ENCODE measurements around the gene TCF7L2.
"Not testable (repeated sequence)": the region's sequence is repeated elsewhere in the genome, so short reads cannot be mapped to it uniquely, and the experiment has no call there.

The TCF7L2 gene

GRCh38 chr10:113049881-113050280 lies 99.8 kb downstream of the TCF7L2 start:
- in situ Hi-C loops (cut with HindIII; ENCODE audit: low pct_ligation_motif_present, low pct_unique_long_range_greater_than_20kb, low sequenced_read_pairs) = no loop called here
- DNase-seq = no peak

- in situ Hi-C loops (cut with HindIII; ENCODE audit: low pct_ligation_motif_present, low pct_unique_long_range_greater_than_20kb, low sequenced_read_pairs) = no loop called here
These were observed 102.2 kb downstream of the TCF7L2 start for GRCh38 chr10:113052076-113052830.

GRCh38 chr10:113053091-113053490 lies 103.0 kb downstream of the TCF7L2 start:
- no peak for DNase-seq
- in situ Hi-C loops (cut with HindIII; ENCODE audit: low pct_ligation_motif_present, low pct_unique_long_range_greater_than_20kb, low sequenced_read_pairs) = no loop called here

More at GRCh38 chr10:113052076-113052830, 102.2 kb downstream of the TCF7L2 start:
- peak; percentile 26 for DNase-seq

DNA sequence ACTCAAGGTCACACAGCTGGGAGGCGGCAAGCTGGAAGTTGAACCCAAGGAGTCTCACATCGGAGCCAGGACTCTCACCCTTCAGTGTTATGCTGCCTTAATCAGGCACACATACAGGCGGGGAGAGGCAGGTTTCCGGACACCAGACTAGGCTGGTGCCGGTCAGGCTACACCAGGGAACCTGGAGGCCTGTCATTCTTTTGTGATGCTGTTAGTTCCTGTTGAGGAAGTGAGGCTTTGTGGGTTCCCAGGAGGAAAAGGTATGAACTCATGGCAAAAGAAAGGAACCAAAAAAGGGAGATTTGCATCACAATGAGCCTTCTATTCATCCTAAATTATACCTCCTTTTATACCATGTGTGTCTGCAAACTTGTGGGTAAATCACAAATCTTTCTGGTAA lies 103.8 kb downstream of the TCF7L2 start:
- in situ Hi-C loops (cut with HindIII; ENCODE audit: low pct_ligation_motif_present, low pct_unique_long_range_greater_than_20kb, low sequenced_read_pairs) = no loop called here
- DNase-seq = no peak

GRCh38 chr10:113055458-113055857 lies 105.4 kb downstream of the TCF7L2 start:
- in situ Hi-C loops (cut with HindIII; ENCODE audit: low pct_ligation_motif_present, low pct_unique_long_range_greater_than_20kb, low sequenced_read_pairs) = no loop called here
- no peak for DNase-seq

DNA sequence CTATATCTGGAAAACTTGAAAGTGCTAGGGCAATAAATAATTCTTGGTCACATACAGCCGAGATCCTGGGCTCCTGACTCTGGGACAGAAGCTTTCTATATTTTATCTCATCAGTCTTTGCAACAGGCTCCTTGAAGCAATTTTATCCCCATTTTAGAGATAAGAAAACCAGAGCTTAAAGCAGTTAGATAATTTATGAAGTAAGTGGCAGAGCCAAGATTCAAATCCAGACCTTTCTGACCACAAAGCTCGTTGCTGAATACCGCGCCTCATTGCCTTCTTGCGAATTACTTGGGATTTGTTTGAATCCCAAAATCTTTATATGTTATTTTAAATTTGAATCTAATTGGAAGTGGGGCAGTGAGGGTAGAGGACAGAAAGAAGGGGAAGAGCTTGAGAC lies 106.0 kb downstream of the TCF7L2 start:
- in situ Hi-C loops (cut with HindIII; ENCODE audit: low pct_ligation_motif_present, low pct_unique_long_range_greater_than_20kb, low sequenced_read_pairs) = no loop called here
- DNase-seq = no peak

DNA sequence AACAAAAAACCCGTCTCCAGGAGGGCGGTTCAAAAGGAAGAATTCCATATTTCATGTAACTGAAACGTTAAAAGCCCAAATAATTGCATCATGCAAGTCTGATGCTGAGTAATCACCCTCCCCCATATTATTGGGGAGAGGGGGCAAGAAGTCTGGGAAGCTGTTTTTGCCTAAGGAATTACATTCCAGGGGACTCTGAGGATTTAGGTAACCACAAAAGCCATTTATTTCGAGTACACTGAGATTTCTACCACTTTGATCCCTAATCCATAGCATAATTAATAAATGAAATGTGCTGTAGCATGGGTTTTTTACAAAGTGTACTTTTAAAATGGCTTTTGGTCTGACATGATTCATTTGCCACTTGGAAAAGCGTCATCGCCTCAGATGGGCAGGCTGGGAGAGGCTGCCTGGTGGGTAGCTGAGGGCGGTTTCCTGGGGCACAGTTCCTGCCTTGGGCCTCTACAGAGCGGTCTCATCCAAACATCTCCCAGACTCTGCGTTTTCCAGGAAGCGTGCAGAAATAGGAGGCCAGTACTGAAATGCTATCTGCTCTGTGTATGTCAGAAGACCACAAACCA lies 106.5 kb downstream of the TCF7L2 start:
- in situ Hi-C loops (cut with HindIII; ENCODE audit: low pct_ligation_motif_present, low pct_unique_long_range_greater_than_20kb, low sequenced_read_pairs) = no loop called here
- DNase-seq = no peak

GRCh38 chr10:113057948-113058522 lies 108.0 kb downstream of the TCF7L2 start:
- in situ Hi-C loops (cut with HindIII; ENCODE audit: low pct_ligation_motif_present, low pct_unique_long_range_greater_than_20kb, low sequenced_read_pairs) = no loop called here
- no peak for DNase-seq

DNA sequence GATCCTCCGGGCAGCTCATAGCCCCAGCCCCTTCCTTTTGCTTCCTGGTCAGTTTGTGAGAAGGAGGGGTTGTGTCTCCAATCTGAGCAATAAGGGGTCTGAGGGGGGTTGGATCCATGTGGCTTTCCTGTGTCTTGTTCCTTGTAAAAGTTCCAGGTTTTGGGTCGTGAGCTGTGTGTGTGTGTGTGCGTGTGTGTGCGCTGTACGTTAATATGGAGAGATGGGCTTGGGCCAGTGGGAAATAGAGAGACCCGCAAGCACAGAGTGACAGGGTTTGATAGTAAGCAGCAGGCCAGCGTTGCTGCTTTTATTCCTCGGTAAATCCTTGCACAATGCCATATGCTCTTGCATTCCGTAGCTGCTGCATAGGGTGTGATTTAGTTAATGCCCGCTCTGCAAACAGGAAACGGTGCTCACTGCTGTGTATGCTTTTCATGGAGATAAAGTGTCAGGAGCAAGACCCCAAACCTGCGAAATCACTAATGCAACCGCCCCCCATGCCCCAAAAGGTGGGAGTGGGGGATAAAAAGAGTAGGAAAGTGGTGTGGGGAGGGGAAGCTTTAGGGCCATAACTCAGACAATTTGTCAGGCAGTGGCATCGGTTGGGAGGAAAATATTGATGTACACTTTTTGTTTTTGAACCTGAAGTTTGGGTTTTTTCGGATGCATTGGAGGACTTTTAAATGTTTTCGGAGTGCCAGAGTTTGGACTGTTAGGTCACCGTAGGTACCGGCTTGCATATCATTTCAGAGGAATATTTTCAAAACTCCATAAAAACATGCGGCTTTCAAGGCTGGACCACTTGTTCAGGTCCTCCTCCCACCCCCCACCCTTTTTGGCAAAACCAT lies 108.7 kb downstream of the TCF7L2 start:
- in situ Hi-C loops (cut with HindIII; ENCODE audit: low pct_ligation_motif_present, low pct_unique_long_range_greater_than_20kb, low sequenced_read_pairs) = no loop called here
- no peak for DNase-seq

- no peak for DNase-seq
- in situ Hi-C loops (cut with HindIII; ENCODE audit: low pct_ligation_motif_present, low pct_unique_long_range_greater_than_20kb, low sequenced_read_pairs) = no loop called here
These were observed 109.3 kb downstream of the TCF7L2 start for GRCh38 chr10:113059371-113059780.

DNA sequence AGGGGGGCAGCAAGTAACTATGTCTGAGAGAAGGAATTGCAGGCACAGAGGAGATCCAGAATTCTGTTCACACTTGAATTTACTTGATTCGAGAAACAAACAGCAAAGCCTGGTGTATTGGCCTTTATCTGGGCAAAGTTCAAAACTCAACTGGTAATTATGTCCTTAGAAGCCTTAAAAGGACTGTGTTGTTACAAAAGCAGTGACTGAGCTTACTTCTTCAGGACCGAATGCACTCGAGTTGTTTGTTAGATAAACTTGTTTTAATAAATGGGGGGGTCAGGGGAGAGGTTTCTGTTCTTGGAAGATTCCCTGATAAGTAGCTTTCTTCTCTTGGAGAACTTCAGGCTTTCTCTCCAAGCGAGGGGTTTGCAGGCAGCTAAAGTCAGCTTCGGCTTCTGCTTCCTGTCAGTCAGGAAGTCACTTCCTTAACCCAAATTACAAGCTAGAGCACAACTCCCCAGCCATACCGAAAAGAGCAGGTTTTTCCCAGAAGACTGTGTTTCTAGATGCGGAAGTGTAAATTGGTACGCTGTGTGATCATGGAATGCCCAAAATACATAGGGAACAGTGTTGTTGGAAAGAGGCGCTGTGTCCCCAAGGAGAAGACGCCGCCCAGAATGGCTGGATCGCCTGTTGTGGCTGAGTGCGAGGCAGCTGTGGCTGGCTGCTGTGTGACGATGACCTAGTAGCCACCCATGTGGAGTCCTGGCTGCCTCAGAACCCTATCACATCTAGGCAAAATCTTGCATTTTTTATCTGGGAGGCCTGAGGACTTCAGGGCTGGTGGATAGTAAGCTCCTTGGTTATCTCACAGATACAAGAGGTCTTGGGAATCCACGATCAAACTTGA lies 110.4 kb downstream of the TCF7L2 start:
- in situ Hi-C loops (cut with HindIII; ENCODE audit: low pct_ligation_motif_present, low pct_unique_long_range_greater_than_20kb, low sequenced_read_pairs) = no loop called here
- DNase-seq = no peak

GRCh38 chr10:113061054-113061430 lies 111.0 kb downstream of the TCF7L2 start:
- DNase-seq = no peak
- in situ Hi-C loops (cut with HindIII; ENCODE audit: low pct_ligation_motif_present, low pct_unique_long_range_greater_than_20kb, low sequenced_read_pairs) = no loop called here

DNA sequence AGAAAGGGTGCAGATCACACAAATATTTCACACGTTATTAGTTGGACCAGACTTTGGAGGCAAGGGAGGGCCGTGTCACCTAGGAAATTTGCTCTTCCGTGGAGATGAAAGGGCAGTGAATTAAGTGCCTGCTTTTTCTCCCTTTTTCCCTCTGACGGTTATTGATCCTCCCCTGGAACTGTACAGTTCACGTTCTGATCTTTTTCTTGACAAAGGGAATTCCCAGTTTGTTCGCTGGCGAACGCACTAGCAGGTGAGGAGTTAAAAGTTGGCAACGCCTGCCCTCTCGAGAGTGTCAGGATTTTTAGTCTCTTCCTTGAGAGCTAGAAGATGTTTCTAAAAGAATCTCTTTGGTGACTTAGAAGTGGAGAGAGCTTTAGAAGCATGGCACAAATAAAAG lies 111.5 kb downstream of the TCF7L2 start:
- in situ Hi-C loops (cut with HindIII; ENCODE audit: low pct_ligation_motif_present, low pct_unique_long_range_greater_than_20kb, low sequenced_read_pairs) = no loop called here
- no peak for DNase-seq

DNA sequence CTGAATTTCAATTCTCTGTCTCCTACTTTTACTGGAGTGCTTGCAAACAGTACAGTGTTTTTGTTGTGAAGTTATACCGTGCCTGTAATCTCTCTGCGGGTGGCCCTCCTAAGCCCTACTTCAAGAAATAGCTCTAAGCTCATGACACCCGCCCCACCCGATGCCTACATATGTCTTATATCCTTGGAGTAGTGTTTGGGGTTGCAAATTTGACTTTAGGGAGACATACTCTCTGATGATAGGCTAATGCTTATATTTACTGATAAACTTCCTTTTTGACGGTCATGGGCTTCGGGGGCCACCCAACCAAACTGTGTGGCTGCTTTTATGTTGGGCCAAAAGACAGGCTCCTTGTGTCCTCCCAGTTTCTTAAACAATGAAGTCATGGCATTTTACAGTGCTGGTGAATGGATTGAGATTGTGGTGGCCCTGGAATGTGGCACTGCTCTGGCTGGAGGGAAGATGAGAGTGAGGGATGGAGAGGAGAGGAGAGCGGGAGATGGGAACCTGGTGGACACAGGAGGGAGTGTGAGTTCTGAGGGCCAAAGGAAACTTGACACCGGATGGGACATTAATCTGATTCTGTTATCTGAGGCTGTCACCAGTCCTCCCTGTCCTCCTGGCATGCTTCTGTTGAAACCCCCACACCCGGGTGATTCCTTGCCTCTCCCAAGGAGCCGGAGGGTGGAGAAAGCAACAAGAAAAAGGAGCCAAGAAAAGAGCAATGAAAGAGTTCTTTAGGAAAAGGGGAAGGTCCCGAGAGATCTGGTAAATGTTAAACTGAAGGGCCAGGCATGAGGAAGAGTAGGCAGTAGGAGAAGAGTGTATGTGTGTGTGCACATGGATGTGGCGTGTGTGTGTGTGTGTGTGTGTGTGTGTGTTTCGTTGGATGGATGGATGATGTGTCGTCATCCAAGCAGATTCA lies 113.3 kb downstream of the TCF7L2 start:
- no peak for DNase-seq
- in situ Hi-C loops (cut with HindIII; ENCODE audit: low pct_ligation_motif_present, low pct_unique_long_range_greater_than_20kb, low sequenced_read_pairs) = no loop called here

GRCh38 chr10:113064039-113064438 lies 114.0 kb downstream of the TCF7L2 start:
- in situ Hi-C loops (cut with HindIII; ENCODE audit: low pct_ligation_motif_present, low pct_unique_long_range_greater_than_20kb, low sequenced_read_pairs) = no loop called here
- DNase-seq = no peak

DNA sequence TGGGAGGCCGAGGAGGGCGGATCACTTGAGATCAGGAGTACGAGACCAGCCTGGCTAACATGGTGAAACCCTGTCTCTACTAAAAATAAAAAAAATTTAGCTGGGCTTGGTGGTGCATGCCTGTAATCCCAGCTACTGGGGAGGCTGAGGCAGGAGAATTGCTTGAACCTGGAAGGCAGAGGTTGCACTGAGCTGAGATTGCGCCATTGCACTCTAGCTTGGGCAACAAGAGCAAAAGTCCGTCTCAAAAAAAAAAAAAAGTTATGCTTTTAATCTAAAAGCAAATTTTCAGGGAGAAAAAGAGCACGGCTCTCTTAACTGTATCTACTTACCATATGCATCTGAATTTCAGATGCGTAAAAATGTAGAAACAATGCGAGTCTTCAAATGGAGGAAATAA lies 116.1 kb downstream of the TCF7L2 start:
- DNase-seq; in situ Hi-C loops (cut with HindIII; ENCODE audit: low pct_ligation_motif_present, low pct_unique_long_range_greater_than_20kb, low sequenced_read_pairs): not testable (repeated sequence)

- no peak for DNase-seq
- in situ Hi-C loops (cut with HindIII; ENCODE audit: low pct_ligation_motif_present, low pct_unique_long_range_greater_than_20kb, low sequenced_read_pairs) = no loop called here
These were observed 116.7 kb downstream of the TCF7L2 start for GRCh38 chr10:113066561-113067312.

Measured in ACHN (cell line).